Panc1 (cell line): ENCODE data around the gene CHRNG. TPM values are rescaled to one million over a fixed set of nuclear protein-coding genes. Genes with fewer than 3 reads are reported as not detected.

Experiments used
- ATAC-seq: fragments of 200-7000 bp; cut with Tn5 transposase; 2 replicates; pipeline ENCODE4 v1.9.1; 2020; ENCODE audit warnings: mild to moderate bottlenecking, moderate library complexity
- BruUV-seq: library from RNA; stranded (reverse); fragments of 400-500 nt; replicated peaks from 2 replicates; lab custom pipeline; 2021; lab: Mats Ljungman, UMichigan
- CTCF ChIA-PET: fragments of 300-600 bp; sonication (Branson Sonifier 250); formaldehyde crosslinking; loops from one replicate; lab custom pipeline; 2022; ENCODE audit warnings: antibody characterized with exemption; lab: Charles Lee
- POLR2A ChIA-PET: fragments of 300-600 bp; sonication (Branson Sonifier 250); formaldehyde crosslinking; loops from one replicate; lab custom pipeline; 2022; ENCODE audit warnings: antibody characterized with exemption; lab: Charles Lee
- DNase-seq: peaks from one replicate; pipeline ENCODE4 v3.0.0-alpha.2; 2010; ENCODE audit warnings: low read depth, low spot score
- H3K27ac ChIP-seq: 2 replicates; pipeline ENCODE4 v1.5.1; 2011; ENCODE audit warnings: mild to moderate bottlenecking, low read length, inconsistent platforms
- H3K27me3 ChIP-seq: fragments of 200-500 bp; sonication (Bioruptor generic); 2 replicates; pipeline ENCODE4 v1.6.0; 2014; ENCODE audit warnings: low read length, inconsistent platforms; ENCODE audit not compliant: control insufficient read depth, insufficient read depth
- H3K36me3 ChIP-seq: fragments of 200-500 bp; sonication (Bioruptor generic); 2 replicates; pipeline ENCODE4 v1.5.1; 2014; ENCODE audit warnings: inconsistent platforms, mild to moderate bottlenecking, low read length, moderate library complexity; ENCODE audit not compliant: control insufficient read depth, insufficient read depth
- H3K4me1 ChIP-seq: 2 replicates; pipeline ENCODE4 v1.5.1; 2011; ENCODE audit warnings: inconsistent platforms, mild to moderate bottlenecking, low read length, moderate library complexity; ENCODE audit not compliant: control insufficient read depth, insufficient read depth
- H3K4me3 ChIP-seq, 2 experiments: 2 replicates each; pipeline ENCODE4 v1.5.1; 2011 to 2012; ENCODE audit warnings: low read depth in 2 of 2, low read length in 2 of 2, mild to moderate bottlenecking in 2 of 2, inconsistent platforms in 1 of 2, moderate library complexity in 1 of 2
- H3K9me3 ChIP-seq: fragments of 200-500 bp; sonication (Bioruptor generic); 2 replicates; pipeline ENCODE4 v1.5.1; 2014; ENCODE audit warnings: low read depth, mild to moderate bottlenecking, inconsistent platforms, low read length, moderate library complexity; ENCODE audit not compliant: control insufficient read depth, insufficient read depth
- POLR2AphosphoS5 ChIP-seq: IDR thresholded peaks from 2 replicates; pipeline ENCODE4 v1.6.1; 2012; ENCODE audit warnings: mild to moderate bottlenecking, low read depth, low read length, moderate library complexity
- SIN3A ChIP-seq: IDR thresholded peaks from 2 replicates; pipeline ENCODE4 v1.6.1; 2012; ENCODE audit warnings: low read depth, mild to moderate bottlenecking, low read length, moderate library complexity, borderline replicate concordance; ENCODE audit not compliant: insufficient read depth
- TCF7L2 ChIP-seq: IDR thresholded peaks from 2 replicates; pipeline ENCODE4 v1.6.1; 2011; ENCODE audit warnings: mild to moderate bottlenecking, low read depth, low read length, inconsistent platforms
- in situ Hi-C: cut with HindIII; loops from 2 replicates; pipeline ENCODE4 v1.10.0; 2016; ENCODE audit warnings: low sequenced_read_pairs, low pct_unique_long_range_greater_than_20kb
- intact Hi-C: fragments of 100-400 bp; cut with micrococcal nuclease; formaldehyde crosslinking; loops from one replicate; pipeline ENCODE4 v1.10.0; 2022; ENCODE audit not compliant: unreplicated experiment
- total RNA-seq: library from RNA; stranded (reverse); gene quantifications from one replicate; pipeline ENCODE4 v1.2.1, GENCODE V29; 2021; ENCODE audit not compliant: unreplicated experiment
- TF ChIP-seq, protein P1 (sequence below): fragments of 450-650 bp; IDR thresholded peaks from 2 replicates; pipeline ENCODE4 v1.5.1; 2017; ENCODE audit warnings: mild to moderate bottlenecking
- TF ChIP-seq, protein P2 (sequence below), 2 experiments: IDR thresholded peaks; 2 replicates each; pipeline ENCODE4 v1.6.1; 2011 to 2012; ENCODE audit warnings: low read depth in 2 of 2, control low read depth in 1 of 2, low read length in 1 of 2, mild to moderate bottlenecking in 1 of 2, moderate library complexity in 1 of 2; ENCODE audit not compliant: insufficient read depth in 1 of 2

CHRNG gene
- total RNA-seq, 1 experiment from 2014 or later: not detected

DNA sequence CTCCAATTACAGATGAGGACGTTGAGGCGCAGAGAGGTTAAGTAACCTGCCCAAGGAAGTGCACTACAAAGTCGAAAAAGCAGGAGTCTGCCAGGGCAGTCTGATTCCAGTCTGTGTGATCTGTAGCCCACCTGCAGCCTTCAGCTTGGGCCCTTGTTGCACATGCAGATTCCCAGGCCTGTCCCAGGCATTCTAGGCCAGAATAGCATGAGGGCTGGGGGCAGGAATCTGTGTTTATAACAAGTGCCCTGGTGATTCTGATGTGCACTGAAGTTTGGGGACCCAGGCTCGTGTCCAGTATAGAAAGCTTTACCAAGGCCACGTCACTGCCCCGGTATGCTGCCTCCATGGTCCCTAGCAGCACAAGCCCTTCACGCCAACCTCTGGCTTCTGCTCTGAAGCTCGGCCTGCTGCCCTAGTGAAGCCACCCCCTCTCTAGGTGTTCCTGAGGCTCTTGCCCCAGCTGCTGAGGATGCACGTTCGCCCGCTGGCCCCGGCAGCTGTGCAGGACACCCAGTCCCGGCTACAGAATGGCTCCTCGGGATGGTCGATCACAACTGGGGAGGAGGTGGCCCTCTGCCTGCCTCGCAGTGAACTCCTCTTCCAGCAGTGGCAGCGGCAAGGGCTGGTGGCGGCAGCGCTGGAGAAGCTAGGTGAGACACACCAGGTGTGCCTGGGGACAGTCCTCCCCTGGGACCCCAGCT is 4.6 kb downstream of the CHRNG start:
- POLR2A ChIA-PET: no interaction called here
- in situ Hi-C loops: no loop called here

DNA sequence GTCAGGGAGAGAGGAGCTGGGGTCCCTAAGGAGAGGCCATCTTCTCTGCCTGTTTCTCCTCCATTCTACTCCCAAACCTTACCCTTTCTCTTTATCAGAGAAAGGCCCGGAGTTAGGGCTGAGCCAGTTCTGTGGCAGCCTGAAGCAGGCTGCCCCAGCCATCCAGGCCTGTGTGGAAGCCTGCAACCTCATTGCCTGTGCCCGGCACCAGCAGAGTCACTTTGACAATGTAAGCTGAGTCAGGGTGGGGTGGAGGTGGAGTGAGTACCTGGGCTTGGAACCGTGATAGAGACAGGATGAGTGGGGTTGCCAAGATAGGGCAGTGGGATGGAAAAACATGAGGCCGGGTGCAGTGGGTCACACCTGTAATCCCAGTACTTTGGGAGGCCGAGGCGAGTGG is 5.2 kb downstream of the CHRNG start:
- DNase-seq (no peak), ATAC-seq (no peak)
- Histone ChIP-seq H3K27ac (no peak overlapping the region), H3K4me3 (no peak overlapping the region), H3K27me3 (no peaks in the 10 kb centered on the region), H3K4me1 (0 out of 2 replicates have a peak, but pooled peaks cover 2% of the 10 kb centered on the region), H3K36me3 (no peaks in the 10 kb centered on the region), H3K9me3 (no peaks in the 10 kb centered on the region)
- BruUV-seq: no TSS peak
- POLR2A ChIA-PET: no interaction called here
- no peak for TF ChIP-seq TCF7L2
- TF ChIP-seq SIN3A: no peak
- TF ChIP-seq, protein P1, sequence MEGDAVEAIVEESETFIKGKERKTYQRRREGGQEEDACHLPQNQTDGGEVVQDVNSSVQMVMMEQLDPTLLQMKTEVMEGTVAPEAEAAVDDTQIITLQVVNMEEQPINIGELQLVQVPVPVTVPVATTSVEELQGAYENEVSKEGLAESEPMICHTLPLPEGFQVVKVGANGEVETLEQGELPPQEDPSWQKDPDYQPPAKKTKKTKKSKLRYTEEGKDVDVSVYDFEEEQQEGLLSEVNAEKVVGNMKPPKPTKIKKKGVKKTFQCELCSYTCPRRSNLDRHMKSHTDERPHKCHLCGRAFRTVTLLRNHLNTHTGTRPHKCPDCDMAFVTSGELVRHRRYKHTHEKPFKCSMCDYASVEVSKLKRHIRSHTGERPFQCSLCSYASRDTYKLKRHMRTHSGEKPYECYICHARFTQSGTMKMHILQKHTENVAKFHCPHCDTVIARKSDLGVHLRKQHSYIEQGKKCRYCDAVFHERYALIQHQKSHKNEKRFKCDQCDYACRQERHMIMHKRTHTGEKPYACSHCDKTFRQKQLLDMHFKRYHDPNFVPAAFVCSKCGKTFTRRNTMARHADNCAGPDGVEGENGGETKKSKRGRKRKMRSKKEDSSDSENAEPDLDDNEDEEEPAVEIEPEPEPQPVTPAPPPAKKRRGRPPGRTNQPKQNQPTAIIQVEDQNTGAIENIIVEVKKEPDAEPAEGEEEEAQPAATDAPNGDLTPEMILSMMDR: no peak
- no peak for TF ChIP-seq POLR2AphosphoS5
- TF ChIP-seq, protein P2, sequence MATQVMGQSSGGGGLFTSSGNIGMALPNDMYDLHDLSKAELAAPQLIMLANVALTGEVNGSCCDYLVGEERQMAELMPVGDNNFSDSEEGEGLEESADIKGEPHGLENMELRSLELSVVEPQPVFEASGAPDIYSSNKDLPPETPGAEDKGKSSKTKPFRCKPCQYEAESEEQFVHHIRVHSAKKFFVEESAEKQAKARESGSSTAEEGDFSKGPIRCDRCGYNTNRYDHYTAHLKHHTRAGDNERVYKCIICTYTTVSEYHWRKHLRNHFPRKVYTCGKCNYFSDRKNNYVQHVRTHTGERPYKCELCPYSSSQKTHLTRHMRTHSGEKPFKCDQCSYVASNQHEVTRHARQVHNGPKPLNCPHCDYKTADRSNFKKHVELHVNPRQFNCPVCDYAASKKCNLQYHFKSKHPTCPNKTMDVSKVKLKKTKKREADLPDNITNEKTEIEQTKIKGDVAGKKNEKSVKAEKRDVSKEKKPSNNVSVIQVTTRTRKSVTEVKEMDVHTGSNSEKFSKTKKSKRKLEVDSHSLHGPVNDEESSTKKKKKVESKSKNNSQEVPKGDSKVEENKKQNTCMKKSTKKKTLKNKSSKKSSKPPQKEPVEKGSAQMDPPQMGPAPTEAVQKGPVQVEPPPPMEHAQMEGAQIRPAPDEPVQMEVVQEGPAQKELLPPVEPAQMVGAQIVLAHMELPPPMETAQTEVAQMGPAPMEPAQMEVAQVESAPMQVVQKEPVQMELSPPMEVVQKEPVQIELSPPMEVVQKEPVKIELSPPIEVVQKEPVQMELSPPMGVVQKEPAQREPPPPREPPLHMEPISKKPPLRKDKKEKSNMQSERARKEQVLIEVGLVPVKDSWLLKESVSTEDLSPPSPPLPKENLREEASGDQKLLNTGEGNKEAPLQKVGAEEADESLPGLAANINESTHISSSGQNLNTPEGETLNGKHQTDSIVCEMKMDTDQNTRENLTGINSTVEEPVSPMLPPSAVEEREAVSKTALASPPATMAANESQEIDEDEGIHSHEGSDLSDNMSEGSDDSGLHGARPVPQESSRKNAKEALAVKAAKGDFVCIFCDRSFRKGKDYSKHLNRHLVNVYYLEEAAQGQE (IDR thresholded peaks at IDR 0.05; ENCODE audit: insufficient read depth in 1 of 2, low read depth in 2 of 2, low read length in 1 of 2): no peak
- CTCF ChIA-PET: no interaction called here
- in situ Hi-C loops: no loop called here
- intact Hi-C loops: no loop called here

More for the DNA sequence above, 4.6 kb downstream of the CHRNG start:
- Histone ChIP-seq H3K27ac (no peak overlapping the region), H3K36me3 (no peaks in the 10 kb centered on the region), H3K4me3 (no peak overlapping the region), H3K9me3 (no peaks in the 10 kb centered on the region), H3K4me1 (no peaks in the 10 kb centered on the region), H3K27me3 (no peaks in the 10 kb centered on the region)
- CTCF ChIA-PET: no interaction called here
- ATAC-seq: no peak
- DNase-seq: no peak
- BruUV-seq: no TSS peak
- intact Hi-C loops: no loop called here
- TF ChIP-seq, protein P2 (IDR thresholded peaks at IDR 0.05; ENCODE audit: insufficient read depth in 1 of 2, low read depth in 2 of 2, low read length in 1 of 2): no peak
- TF ChIP-seq TCF7L2 (no peak), SIN3A (no peak), POLR2AphosphoS5 (no peak)
- TF ChIP-seq, protein P1: no peak
